Activated naive CD4-positive, alpha-beta T cell treated with anti-CD3 and anti-CD28 coated beads for 36 hours (primary cell): ENCODE results near the gene ARHGEF40. TPM values are rescaled to one million over a fixed set of nuclear protein-coding genes. Genes with fewer than 3 reads are reported as not detected.

Experiments used
- CTCF ChIA-PET: fragments of 350-600 bp; sonication (Branson Sonifier 250); formaldehyde crosslinking; loops from one replicate; lab custom pipeline; 2021; ENCODE audit warnings: antibody characterized with exemption; lab: Charles Lee
- DNase-seq: peaks from one replicate; pipeline ENCODE4 v3.0.0-alpha.2; 2020
- H3K27ac Mint-ChIP-seq: one replicate; pipeline ENCODE4 v1.8.0; 2021; ENCODE audit warnings: mild to moderate bottlenecking, mixed read lengths
- H3K27me3 Mint-ChIP-seq: one replicate; pipeline ENCODE4 v1.8.0; 2021; ENCODE audit warnings: low read depth, mixed read lengths
- H3K36me3 Mint-ChIP-seq: one replicate; pipeline ENCODE4 v1.8.0; 2021; ENCODE audit warnings: low read depth, mixed read lengths
- H3K4me1 Mint-ChIP-seq: one replicate; pipeline ENCODE4 v1.8.0; 2021; ENCODE audit warnings: low read depth, mixed read lengths
- H3K4me3 Mint-ChIP-seq: one replicate; pipeline ENCODE4 v1.8.0; 2021; ENCODE audit warnings: mild to moderate bottlenecking, moderate library complexity, mixed read lengths
- H3K9me3 Mint-ChIP-seq: one replicate; pipeline ENCODE4 v1.8.0; 2021; ENCODE audit warnings: mixed read lengths
- intact Hi-C: fragments of 100-400 bp; cut with micrococcal nuclease; formaldehyde crosslinking; loops from one replicate; pipeline ENCODE4 v1.15.1; 2023
- total RNA-seq, 2 experiments: library from RNA; stranded (reverse); gene quantifications; one replicate each; pipeline ENCODE4 v1.2.3, GENCODE V29; 2021

ARHGEF40 gene
- total RNA-seq, 2 experiments from 2014 or later, result not detected

DNA sequence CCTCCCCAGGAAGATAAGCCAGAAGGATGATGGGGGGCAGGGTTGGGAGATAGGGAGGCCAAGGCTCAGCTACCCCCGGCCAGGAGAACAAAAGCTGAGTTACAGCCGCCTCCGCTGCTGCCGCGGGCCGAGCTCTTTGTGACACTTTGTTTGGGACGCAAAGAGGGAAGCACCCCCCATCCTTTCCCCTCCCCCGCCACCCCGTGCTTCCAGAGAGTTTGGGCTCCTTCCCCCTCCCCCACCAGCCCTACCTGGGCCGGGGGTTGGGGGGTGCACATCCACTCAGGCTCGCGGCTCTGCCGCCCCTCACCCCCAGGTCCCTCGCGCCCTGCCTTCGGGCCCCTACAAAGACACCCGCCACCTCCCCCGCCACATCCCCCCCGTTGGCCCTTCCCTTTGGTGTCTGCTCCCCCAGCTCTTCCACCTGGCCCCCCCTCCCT, 27.6 kb downstream of the ARHGEF40 start:
- Mint-ChIP-seq H3K4me1 (peaks cover 20% of the 10 kb centered on the region), H3K36me3 (no peaks in the 10 kb centered on the region), H3K4me3 (peak overlapping the region; percentile 67), H3K9me3 (no peaks in the 10 kb centered on the region), H3K27me3 (no peaks in the 10 kb centered on the region), H3K27ac (no peak overlapping the region)
- intact Hi-C loops, result no loop called here
- CTCF ChIA-PET, result interaction anchor here (0.8 to 6.9 kb wide), 6 partner anchors 6 to 84 kb away, joined by 3 to 168 read pairs (median 19); partner anchors contain the start of gene TMEM253
- DNase-seq, result peak; percentile 32

DNA sequence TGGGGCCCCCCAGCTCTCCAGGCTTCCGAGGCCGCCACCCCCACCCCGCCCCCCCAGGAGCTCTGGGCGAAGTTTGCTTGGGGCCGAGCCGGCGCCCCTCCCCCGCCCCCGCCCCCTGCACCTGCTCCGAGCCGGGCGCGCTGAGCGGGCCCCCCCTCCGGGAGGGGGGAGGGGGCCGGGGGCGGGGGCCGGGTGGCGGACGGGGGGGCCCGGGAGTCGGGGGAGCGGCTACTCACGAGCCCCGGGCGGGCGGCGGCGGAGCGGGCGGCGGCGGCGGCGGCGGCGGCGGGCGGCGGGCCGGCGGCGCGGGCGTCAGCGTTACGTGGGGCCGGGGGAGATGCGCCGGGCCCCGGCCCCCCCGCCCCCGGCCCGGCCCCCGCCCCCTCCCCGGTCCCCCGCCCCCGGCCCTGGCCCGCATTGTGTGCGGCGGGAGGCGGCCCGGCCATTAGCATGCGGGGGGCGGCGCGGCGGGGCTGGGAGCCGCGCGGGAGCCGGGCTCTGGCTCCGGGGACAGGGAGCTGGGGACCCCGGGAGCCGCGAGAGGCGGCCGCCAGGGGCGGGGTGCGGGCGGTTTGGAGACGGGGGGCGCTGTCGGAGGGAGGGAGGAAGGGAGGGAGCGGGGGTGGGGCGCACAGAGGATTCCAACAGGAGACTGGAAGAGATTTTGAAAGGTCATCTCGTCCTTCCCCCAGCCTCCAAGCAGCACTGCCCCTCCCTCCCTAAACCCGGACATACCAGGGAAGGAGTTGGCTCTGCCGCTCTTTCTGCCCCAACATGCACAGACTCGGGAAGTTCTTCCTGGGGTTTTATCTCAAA, 28.2 kb downstream of the ARHGEF40 start, which contains the start of gene ZNF219:
TSS of gene ZNF219 (minus strand) at position 580 of the 816 bp plus-strand sequence. CDS start 5,064 bp downstream, outside the sequence.
- CTCF ChIA-PET, result interaction anchor here (1.6 to 6.9 kb wide), 4 partner anchors 5 to 85 kb away, joined by 4 to 168 read pairs (median 98); partner anchors contain the start of gene TMEM253
- Mint-ChIP-seq H3K36me3 (no peaks in the 10 kb centered on the region), H3K9me3 (no peaks in the 10 kb centered on the region), H3K4me1 (peaks cover 22% of the 10 kb centered on the region), H3K27me3 (no peaks in the 10 kb centered on the region), H3K4me3 (peak within 1 kb of the TSS; percentile 76), H3K27ac (no peak within 1 kb of the TSS)
- DNase-seq, result peak; percentile 27
- intact Hi-C loops, result no loop called here

DNA sequence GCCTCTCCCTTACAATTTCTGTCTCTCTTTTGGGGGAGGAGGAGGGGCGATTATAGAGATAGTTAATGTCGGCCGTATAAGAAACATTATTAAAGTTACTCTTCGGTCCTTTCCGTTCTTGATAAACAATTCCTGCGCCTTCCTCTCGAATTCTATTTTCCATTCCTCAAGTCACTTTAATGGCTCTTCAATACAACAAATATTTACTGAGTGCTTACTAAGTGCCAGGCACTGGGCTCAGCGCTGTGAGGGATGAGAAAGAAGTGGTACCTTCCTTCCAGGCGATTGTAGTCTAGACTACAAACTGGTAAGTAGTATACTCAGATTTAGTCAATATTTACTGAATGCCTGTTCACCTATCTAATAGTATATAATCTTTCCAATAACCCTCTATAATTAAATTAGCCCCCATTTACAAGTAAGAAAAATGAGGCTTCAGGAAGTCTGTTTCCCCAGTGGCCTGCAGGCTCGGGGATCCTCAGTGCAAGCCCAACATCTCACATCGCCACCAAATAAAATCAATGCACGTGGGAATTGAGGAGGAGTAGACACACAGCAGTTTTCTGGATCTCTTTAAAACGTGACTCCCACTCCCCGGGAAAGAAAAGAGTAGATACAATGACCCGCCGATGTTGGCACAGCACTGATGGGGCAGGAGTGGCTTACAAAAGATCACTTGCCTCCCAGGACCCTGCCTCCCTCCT, 28.9 kb downstream of the ARHGEF40 start:
- Mint-ChIP-seq H3K4me3 (peak overlapping the region; percentile 76), H3K4me1 (peaks cover 24% of the 10 kb centered on the region), H3K27ac (no peak overlapping the region), H3K9me3 (no peaks in the 10 kb centered on the region), H3K27me3 (no peaks in the 10 kb centered on the region), H3K36me3 (no peaks in the 10 kb centered on the region)
- CTCF ChIA-PET, result interaction anchor here (0.5 to 12.9 kb wide), 5 partner anchors 10 to 230 kb away, joined by 4 to 260 read pairs (median 4); no protein-coding TSS in a partner anchor
- DNase-seq, result no peak
- intact Hi-C loops, result no loop called here

DNA sequence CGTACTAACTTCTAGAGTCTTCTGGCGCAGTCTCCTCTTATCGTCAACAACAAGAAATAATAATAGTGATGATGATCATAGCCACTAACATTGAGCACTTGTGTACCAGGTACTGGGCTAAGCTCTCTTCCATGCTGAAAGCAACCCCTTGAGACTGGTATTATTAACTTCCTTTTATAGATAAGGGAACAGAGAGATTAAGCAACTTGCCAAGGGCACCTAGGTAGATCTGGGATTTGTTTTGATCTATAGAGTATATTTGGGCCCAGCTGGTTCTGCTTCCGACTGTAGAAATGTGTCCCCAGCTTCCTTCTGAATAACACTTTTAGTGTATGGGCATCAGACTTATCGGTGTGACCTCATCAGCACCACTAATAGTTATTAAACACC, 29.5 kb downstream of the ARHGEF40 start:
- Mint-ChIP-seq H3K9me3 (no peaks in the 10 kb centered on the region), H3K27ac (no peak overlapping the region), H3K27me3 (no peaks in the 10 kb centered on the region), H3K36me3 (no peaks in the 10 kb centered on the region), H3K4me1 (peaks cover 26% of the 10 kb centered on the region), H3K4me3 (peak overlapping the region; percentile 76)
- intact Hi-C loops, result no loop called here
- CTCF ChIA-PET, result interaction anchor here (0.5 to 12.9 kb wide), 7 partner anchors 5 to 230 kb away, joined by 4 to 260 read pairs (median 4); no protein-coding TSS in a partner anchor
- no peak for DNase-seq

DNA sequence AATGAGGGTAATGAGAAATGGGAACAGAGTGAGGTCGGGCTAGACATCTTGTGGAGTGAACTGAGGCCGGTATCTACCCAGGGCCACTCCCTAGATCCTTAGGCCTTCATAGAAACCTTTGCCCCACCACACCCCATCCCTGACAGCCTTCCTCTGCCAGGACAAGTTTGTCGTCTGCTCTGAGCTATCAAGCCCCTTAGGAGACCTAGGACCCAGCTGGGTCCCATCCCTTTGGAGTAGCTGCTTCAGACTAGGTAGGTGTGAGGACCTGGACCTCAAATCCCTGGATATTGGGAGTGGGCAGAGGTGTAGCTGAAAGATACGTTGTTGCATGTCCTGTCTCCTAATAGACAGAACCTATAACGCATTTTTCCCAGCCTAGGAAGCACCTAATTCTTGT, 30.8 kb downstream of the ARHGEF40 start, which contains the start of gene TMEM253:
TSS of gene TMEM253 (plus strand) at position 136 of the 400 bp plus-strand sequence. CDS start 278 bp downstream, outside the sequence.
- Mint-ChIP-seq H3K36me3 (no peaks in the 10 kb centered on the region), H3K27ac (no peak within 1 kb of the TSS), H3K4me3 (no peak within 1 kb of the TSS), H3K9me3 (no peaks in the 10 kb centered on the region), H3K4me1 (peaks cover 28% of the 10 kb centered on the region), H3K27me3 (no peaks in the 10 kb centered on the region)
- CTCF ChIA-PET, result interaction anchor here (0.7 to 12.9 kb wide), 7 partner anchors 6 to 130 kb away, joined by 3 to 260 read pairs (median 26); no protein-coding TSS in a partner anchor
- intact Hi-C loops, result loop anchor here (5.0 kb wide), 1 partner anchor 639 kb away; the partner anchor contains the start of gene PIP4P1
- DNase-seq, result no peak

DNA sequence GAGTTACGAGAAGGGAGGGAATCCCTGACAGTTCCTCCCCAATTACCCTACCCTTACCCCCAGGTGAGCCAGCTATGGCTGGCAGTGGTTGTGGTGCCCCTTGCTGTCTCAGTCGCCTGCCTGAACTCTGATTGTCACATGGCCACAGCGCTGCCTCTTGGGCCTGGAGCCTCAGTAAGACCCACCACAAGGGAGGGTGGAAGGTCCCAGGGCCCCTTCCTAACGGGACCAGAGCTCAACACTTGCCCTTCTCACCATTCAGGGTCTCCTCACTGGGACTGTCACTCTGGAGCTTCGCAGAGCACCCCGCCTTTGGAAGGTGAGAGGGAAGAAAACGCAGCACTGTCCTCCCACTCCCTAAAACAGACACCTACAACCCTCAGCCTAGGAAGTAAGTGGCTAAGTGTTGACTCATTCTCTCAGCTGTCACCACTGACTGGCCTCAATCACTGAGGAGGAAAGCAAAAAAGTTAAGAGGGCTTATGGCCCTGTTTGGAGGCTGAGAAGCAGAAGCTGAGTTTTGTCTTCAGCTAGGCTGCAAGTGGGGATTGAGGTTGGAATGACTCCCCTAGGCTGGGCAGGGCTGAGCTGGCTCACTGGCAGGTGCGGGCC, 31.8 kb downstream of the ARHGEF40 start:
- DNase-seq, result no peak
- H3K4me1 Mint-ChIP-seq, result peaks cover 32% of the 10 kb centered on the region
- peak overlapping the region; percentile 4 for H3K4me3 Mint-ChIP-seq
- H3K9me3 Mint-ChIP-seq, result no peaks in the 10 kb centered on the region
- intact Hi-C loops, result loop anchor here (2.0 to 5.0 kb wide), 2 partner anchors 419 to 640 kb away; partner anchors contain the start of gene PIP4P1
- no peaks in the 10 kb centered on the region for H3K27me3 Mint-ChIP-seq
- no peaks in the 10 kb centered on the region for H3K36me3 Mint-ChIP-seq
- H3K27ac Mint-ChIP-seq, result no peak overlapping the region
- CTCF ChIA-PET, result interaction anchor here (0.6 to 12.9 kb wide), 8 partner anchors 7 to 131 kb away, joined by 3 to 260 read pairs (median 16); no protein-coding TSS in a partner anchor

DNA sequence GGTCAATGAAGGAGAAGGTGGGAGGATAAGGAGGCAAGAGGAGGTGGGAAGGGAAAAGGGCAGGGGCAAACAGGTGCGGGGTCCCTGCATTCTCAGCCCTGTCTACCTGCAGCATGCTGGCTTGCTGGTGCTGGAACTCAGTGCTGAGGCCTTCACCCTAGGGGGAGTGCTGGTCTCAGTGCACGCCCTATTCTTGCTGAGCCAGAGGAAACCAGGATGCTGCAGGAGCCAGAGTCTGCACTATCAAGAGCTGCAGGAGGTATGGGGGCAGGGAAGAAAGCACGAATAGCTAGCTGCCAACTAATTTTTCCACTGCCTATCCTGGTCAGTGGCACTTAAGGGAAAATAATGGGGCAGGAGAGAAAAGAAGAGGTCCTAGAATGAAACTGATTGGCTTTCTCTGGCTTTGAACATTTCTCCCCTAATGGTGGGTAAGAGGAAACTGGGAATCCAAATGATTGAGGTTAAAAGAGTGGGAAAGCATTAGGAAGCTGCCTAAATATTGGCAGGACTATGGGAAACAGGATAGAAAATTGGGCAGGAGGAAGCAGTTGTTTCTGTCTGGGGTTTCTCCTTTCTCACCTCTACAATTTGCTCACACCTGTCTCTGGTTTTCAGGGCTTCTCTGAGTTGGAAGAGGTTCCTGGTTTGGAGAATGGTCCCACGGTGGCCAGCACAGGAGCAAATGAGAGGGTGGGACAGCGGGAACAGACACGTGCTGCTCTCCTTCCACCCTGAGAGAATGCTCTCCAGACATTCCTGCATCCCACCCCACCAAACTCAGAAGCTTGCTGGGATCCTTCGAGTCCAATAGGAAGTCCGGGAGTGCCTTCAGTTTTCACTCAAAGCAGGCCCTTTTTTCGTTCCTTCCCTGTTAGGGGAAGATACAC, 32.7 kb downstream of the ARHGEF40 start:
- intact Hi-C loops, result loop anchor here (1.0 to 5.0 kb wide), 4 partner anchors 167 to 640 kb away; partner anchors contain the start of genes HNRNPC, PIP4P1 and SUPT16H
- H3K27ac Mint-ChIP-seq, result peak overlapping the region; percentile 84
- H3K9me3 Mint-ChIP-seq, result no peaks in the 10 kb centered on the region
- peak overlapping the region; percentile 87 for H3K4me3 Mint-ChIP-seq
- CTCF ChIA-PET, result interaction anchor here (0.7 to 12.9 kb wide), 17 partner anchors 8 to 410 kb away, joined by 3 to 260 read pairs (median 5); partner anchors contain the start of gene ARHGEF40
- DNase-seq, result no peak
- no peaks in the 10 kb centered on the region for H3K36me3 Mint-ChIP-seq
- no peaks in the 10 kb centered on the region for H3K27me3 Mint-ChIP-seq
- peaks cover 31% of the 10 kb centered on the region for H3K4me1 Mint-ChIP-seq

DNA sequence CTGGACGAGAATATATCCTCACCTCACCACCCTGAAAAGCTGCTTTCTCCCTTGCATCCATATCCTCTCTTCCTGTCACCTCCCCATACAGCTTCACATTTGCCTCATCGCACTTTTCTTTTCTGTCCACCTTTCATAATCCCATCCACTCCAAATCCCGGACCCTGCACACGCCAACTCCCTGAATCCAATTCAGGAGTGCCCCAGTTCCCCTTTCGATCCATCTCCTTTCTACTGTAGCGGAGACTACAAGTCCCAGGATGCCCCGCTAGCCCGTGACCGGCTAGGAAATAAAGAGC, 33.3 kb downstream of the ARHGEF40 start:
- Mint-ChIP-seq H3K27me3 (no peaks in the 10 kb centered on the region), H3K36me3 (no peaks in the 10 kb centered on the region), H3K27ac (peak overlapping the region; percentile 84), H3K4me3 (peak overlapping the region; percentile 87), H3K4me1 (peaks cover 31% of the 10 kb centered on the region), H3K9me3 (no peaks in the 10 kb centered on the region)
- CTCF ChIA-PET, result interaction anchor here (0.7 to 12.9 kb wide), 18 partner anchors 9 to 410 kb away, joined by 3 to 260 read pairs (median 5); partner anchors contain the start of gene ARHGEF40
- intact Hi-C loops, result loop anchor here (1.0 to 5.0 kb wide), 4 partner anchors 166 to 641 kb away; partner anchors contain the start of genes HNRNPC, PIP4P1 and SUPT16H
- no peak for DNase-seq

DNA sequence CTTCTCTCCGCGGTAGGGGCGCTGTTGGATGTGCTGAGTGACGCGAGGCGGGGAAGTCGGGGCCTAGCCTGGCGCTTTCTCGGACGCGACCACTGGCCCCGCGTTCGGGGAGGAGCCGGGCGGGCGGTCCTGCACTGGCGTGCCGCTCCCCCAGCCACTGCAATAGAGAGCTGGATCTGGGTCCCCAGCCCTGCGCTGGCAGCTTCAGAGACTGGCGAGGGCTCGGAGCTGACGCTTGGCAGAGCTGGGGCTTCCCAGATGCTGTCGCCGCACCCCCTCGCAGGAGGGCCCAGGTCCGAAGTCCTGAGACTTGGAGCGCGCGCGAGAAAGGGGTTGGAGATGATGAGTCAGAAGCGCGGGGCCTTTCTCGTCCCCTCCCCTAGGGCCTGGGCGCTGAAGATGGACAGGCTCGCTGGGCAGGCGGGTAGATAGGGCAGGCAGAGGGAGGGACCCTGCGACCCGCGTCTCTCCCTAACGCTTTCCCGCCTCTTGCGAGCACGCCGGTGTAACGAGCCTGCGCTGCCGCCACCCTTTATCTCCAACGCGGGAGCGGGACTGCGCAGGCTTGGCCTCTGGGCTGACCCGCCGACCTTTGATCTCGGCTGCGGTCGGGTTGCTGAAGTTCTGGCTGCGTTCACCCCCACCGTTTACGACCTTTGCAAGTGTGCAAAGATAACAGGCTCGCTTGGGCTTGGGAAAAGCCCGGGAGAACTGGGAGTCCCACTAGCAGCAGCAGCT, 33.8 kb downstream of the ARHGEF40 start:
- H3K4me1 Mint-ChIP-seq, result peaks cover 29% of the 10 kb centered on the region
- peak overlapping the region; percentile 87 for H3K4me3 Mint-ChIP-seq
- no peaks in the 10 kb centered on the region for H3K27me3 Mint-ChIP-seq
- intact Hi-C loops, result loop anchor here (1.0 to 5.0 kb wide), 15 partner anchors 8 to 642 kb away; partner anchors contain the start of genes CHD8, HNRNPC, METTL17 and NDRG2
- DNase-seq, result peak; percentile 98
- CTCF ChIA-PET, result interaction anchor here (0.5 to 12.9 kb wide), 42 partner anchors 8 to 409 kb away, joined by 3 to 260 read pairs (median 4); partner anchors contain the start of genes ARHGEF40 and TOX4
- peak overlapping the region; percentile 84 for H3K27ac Mint-ChIP-seq
- H3K9me3 Mint-ChIP-seq, result no peaks in the 10 kb centered on the region
- no peaks in the 10 kb centered on the region for H3K36me3 Mint-ChIP-seq
